Measurements from ENCODE around the gene WIF1.

WIF1 gene

DNA sequence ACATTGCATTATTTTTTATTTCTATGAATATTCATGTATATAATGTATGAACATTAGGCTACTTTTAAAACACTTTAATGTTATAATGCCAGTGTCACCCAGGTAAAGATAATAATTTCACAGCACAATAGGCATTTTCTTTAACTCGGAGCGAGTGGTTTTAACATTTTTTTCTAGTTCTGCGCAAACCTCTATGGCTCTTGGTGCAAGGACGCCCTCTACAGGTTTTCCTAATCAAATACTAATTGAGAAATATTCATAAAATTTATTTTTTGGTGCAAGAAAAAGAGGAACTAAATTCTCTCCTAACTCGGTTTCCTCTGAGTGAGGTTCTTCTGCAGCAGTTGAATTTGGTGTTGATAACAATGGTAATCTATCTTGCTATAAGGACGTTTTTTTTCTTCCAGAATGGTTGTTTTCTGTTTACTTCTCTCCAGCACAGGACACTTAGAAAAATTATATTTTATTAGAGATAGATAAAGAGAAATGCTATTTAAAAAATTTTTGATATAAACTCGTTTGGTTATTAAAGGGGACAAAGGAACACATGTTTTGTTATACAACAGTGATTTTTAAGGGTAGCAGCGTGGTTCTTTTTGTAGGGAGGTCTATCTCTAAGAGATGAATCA, 2.4 kb upstream of the WIF1 start:
- TF ChIP-seq, protein P1, sequence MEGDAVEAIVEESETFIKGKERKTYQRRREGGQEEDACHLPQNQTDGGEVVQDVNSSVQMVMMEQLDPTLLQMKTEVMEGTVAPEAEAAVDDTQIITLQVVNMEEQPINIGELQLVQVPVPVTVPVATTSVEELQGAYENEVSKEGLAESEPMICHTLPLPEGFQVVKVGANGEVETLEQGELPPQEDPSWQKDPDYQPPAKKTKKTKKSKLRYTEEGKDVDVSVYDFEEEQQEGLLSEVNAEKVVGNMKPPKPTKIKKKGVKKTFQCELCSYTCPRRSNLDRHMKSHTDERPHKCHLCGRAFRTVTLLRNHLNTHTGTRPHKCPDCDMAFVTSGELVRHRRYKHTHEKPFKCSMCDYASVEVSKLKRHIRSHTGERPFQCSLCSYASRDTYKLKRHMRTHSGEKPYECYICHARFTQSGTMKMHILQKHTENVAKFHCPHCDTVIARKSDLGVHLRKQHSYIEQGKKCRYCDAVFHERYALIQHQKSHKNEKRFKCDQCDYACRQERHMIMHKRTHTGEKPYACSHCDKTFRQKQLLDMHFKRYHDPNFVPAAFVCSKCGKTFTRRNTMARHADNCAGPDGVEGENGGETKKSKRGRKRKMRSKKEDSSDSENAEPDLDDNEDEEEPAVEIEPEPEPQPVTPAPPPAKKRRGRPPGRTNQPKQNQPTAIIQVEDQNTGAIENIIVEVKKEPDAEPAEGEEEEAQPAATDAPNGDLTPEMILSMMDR (IDR thresholded peaks at IDR 0.05; ENCODE audit: extremely low read depth, insufficient read depth, missing control alignments) = peak; percentile 55
- in situ Hi-C loops (cut with MboI; ENCODE audit: low pct_unique_long_range_greater_than_20kb, low sequenced_read_pairs, unreplicated experiment) = loop anchor here (25.0 kb wide), 1 partner anchor 336 kb away; no protein-coding TSS in a partner anchor
- DNase-seq (ENCODE audit: low spot score) = peak; percentile 18

DNA sequence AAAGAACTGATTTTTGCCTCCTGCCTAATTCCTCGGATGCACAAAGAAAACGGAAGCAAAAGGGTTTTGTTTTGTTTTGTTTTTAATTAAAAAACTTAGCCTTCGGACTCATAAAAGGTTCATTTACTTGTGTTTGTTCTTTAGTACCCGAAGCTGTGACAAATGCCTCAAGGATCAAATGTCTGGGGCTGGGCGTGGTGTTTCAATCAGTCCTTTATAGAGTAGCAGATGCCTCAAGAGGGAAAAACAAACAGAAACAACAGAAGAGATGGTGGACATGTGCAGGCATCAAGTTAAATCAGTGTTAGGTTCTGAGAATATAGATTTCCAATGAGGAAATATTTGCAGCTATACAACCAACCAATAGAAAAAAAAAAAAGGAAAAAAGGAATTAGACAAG, 1.6 kb upstream of the WIF1 start:
- no peak for DNase-seq (ENCODE audit: low spot score)
- TF ChIP-seq, protein P1 (IDR thresholded peaks at IDR 0.05; ENCODE audit: extremely low read depth, insufficient read depth, missing control alignments) = no peak
- in situ Hi-C loops (cut with MboI; ENCODE audit: low pct_unique_long_range_greater_than_20kb, low sequenced_read_pairs, unreplicated experiment) = loop anchor here (25.0 kb wide), 1 partner anchor 335 kb away; no protein-coding TSS in a partner anchor

DNA sequence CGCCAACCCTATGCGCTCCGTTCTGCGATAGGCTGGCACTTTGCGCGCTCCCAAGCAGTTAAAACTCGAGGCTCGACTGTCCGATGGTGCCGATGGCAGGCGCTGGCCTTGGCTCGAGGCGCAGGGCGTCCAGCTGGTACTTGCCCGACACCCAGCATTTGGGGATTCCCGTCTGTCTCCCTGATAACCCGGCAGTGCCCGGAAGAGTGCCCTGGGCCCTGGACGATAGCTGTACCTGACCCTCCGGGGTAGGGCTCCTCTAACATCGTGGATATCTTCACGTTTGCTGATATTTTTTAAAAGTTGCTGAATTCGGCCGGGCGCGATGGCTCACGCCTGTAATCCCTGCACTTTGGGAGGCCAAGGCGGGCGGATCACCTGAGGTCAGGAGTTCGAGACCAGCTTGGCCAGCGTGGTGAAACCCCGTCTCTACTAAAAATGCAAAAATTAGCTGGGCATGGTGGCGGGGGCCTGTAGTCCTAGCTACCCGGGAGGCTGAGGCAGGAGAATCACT, 908 bp upstream of the WIF1 start:
- TF ChIP-seq, protein P1 (IDR thresholded peaks at IDR 0.05; ENCODE audit: extremely low read depth, insufficient read depth, missing control alignments) = no peak
- in situ Hi-C loops (cut with MboI; ENCODE audit: low pct_unique_long_range_greater_than_20kb, low sequenced_read_pairs, unreplicated experiment) = loop anchor here (25.0 kb wide), 1 partner anchor 335 kb away; no protein-coding TSS in a partner anchor
- DNase-seq (ENCODE audit: low spot score) = no peak

DNA sequence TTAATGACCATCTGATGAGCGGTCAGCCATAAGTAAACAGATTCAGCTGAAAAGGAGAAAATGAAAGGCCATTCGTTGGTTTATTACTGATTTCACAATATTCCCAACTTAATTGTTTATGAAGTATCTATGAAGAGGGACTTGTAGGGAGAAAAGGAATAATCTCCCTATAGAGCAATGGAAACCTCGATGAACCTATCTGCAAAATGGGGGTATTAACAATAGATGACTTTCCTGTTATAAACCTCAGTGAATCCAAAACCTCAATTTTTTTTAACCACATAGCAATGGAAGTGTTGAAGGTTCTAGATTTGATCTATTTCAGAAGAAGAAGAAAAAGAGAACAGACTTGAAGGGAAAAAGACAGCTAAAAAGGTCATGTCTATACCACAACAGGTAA, 2.0 kb downstream of the WIF1 start:
- in situ Hi-C loops (cut with MboI; ENCODE audit: low pct_unique_long_range_greater_than_20kb, low sequenced_read_pairs, unreplicated experiment) = loop anchor here (25.0 kb wide), 1 partner anchor 332 kb away; no protein-coding TSS in a partner anchor
- no peak for DNase-seq (ENCODE audit: low spot score)
- TF ChIP-seq, protein P1 (IDR thresholded peaks at IDR 0.05; ENCODE audit: extremely low read depth, insufficient read depth, missing control alignments) = no peak

DNA sequence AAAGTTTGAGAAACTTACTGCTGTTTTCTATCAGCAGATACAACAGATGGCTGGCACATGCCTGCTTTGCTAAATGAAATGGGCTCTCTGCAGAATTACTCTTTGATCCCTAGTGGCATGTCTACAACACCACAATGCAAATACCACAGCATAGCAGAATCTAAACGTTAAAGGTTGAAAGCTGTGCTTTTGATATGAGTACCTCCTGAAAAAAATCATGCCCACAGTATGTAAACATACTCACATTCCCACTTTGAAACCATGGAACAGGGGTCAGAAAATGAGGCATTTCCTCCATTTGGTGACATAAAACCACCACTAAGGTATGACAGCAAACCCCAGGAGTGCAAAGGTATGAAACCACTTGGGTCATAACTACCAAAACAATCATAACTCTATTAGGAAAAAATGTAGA, 7.5 kb downstream of the WIF1 start:
- TF ChIP-seq, protein P1 (IDR thresholded peaks at IDR 0.05; ENCODE audit: extremely low read depth, insufficient read depth, missing control alignments) = no peak
- DNase-seq (ENCODE audit: low spot score) = no peak
- in situ Hi-C loops (cut with MboI; ENCODE audit: low pct_unique_long_range_greater_than_20kb, low sequenced_read_pairs, unreplicated experiment) = loop anchor here (25.0 kb wide), 1 partner anchor 326 kb away; no protein-coding TSS in a partner anchor

DNA sequence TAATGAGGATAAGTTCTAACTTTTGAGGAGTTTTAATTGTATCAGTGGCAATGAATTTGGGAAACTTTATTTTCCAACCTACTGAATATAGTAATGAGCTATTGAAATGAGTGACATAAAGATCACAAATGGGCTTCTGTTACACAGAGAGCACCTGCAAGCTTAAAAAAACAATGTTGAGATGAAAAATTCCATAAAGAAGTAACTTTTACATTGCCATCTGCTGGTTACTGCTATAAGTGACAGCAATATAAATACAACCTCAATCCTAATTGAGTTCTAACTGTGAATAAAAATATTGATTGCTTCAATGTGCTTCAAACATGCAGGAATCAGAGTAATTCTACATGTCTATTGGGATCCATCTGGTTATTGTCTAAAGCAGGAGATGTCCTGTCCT, 14.2 kb downstream of the WIF1 start:
- peak; percentile 7 for DNase-seq (ENCODE audit: low spot score)
- TF ChIP-seq, protein P1 (IDR thresholded peaks at IDR 0.05; ENCODE audit: extremely low read depth, insufficient read depth, missing control alignments) = peak; percentile 46
- in situ Hi-C loops (cut with MboI; ENCODE audit: low pct_unique_long_range_greater_than_20kb, low sequenced_read_pairs, unreplicated experiment) = loop anchor here (25.0 kb wide), 1 partner anchor 320 kb away; no protein-coding TSS in a partner anchor

Measured in GM13977 (cell line).